Fibroblast of skin of left quadriceps (primary cell): ENCODE results near the gene AACS.
"Not testable (repeated sequence)": the region's sequence is repeated elsewhere in the genome, so short reads cannot be mapped to it uniquely, and the experiment has no call there.

Source experiments
- DNase-seq, 2 experiments: peaks; one replicate each; pipeline ENCODE4 v3.0.0-alpha.2; 2013; ENCODE audit warnings: low read depth in 2 of 2

AACS gene

DNA sequence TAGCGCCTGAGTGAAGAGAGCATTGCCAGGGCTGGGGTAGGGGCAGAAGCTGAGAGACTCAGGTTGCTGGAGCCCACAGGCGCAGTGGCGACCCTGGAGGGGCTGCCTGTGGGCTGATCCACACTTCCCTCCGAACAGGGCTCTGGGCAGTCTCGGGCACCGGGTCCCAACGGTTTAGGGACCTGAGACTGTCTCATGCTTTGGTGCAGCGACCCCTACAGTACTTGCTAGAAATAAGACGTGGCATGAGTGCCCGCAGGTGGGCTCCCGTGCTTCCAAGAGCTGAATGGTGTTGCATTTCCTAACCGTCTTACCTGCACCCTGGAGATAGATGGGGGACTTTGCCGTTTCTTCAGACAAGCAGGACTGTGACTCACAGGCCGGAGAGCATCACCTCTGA is 57.4 kb downstream of the AACS start:
- DNase-seq: no peak

DNA sequence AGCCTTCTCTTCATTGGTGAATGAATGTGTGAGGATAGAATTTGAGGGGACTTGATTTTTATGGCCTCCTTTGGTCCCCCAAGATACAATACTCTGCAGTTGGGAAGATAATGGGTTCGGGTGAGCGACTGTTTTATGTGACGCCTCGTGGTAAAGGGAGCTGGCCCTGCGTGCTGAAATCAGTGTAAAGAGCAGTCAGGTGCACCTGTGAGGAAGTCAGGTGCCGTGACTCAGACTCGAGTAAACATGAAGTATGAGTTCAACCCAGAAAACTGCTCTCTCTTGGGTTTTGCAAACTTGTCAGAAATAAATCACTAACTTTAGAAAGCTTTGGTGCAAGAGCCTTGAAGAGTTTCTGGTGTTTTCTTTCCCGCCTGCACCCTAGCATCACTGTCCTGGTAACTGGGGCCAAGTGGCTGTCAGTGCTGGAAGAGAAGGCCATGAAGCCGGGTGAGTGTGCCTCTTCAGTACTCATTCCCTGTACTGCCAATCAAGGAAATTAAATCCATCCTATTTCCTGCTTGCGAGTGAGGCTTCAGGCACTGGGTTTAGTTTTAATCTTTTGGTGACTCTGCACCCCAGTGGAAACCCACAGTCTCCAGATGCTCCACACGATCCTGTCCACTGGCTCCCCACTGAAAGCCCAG is 59.2 kb downstream of the AACS start:
- DNase-seq: no peak

DNA sequence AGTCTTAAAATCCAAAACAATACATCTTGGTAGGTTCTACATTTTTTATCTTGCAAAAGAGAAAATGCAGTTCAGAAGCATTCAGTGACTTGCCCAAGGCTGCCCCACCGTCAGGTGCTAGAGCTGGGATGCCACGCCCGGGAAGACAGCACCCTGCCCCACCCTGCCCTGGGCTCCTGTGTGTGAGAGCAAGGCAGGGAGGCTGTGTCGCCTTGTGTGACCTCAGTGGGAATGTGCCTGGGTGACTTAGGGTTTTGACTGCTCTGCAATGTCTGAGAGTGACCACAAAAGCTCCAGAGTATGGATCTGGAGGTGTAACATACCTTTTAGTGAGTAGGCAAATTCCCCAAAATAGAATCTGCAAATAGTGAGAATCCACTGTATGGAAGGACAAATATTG is 60.0 kb downstream of the AACS start:
- no peak for DNase-seq

DNA sequence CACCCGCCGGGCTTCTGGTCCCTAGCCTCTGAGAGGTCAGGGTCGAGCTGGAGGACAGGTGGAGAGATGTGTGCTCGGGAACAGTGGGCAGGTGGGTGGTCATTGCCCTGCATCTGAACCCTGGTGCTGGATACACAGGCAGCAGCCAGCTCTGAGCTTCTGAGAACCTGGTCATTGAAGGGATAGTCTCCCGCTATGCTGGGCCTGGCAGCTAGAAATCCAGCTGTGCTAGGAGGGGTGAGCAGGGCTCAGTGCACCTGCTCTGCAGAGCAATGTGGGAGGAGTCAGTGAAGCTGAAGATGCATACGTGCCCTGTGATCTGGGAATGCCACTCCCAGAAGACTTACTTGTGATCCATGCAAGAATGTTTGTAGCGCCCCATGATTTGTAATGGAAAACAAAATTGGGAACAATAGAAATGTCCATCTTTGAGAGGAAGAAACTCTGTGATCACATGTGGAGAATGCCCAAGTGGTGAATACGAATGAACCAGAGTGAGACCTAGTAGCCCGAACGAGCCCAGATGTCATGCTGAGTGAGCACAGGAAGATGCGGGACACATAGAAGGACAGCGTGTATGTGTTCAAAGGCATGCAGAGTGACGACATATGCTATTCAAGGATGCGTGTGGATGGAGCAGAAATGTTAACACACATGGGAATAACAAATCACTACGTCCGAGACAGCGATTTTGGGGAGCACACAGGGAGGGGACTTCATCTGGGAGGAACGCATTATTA is 63.4 kb downstream of the AACS start:
- DNase-seq: no peak

DNA sequence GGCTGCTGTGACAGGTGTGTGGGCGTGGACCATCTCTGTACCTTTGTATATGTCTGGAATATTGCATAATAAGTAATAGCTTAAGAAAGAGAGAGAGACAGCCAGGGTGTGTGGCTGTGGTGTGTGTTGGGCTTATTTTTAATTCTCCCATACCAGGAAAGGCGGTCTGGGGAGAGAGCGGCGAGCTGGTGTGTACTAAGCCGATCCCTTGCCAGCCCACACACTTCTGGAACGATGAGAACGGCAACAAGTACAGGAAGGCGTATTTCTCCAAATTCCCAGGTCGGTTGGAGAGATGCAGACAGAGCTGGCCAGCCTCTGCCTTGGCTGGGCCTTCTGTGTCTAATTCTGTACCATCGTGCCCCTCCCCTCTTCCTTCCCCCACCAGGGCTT is 63.9 kb downstream of the AACS start:
- no peak for DNase-seq

DNA sequence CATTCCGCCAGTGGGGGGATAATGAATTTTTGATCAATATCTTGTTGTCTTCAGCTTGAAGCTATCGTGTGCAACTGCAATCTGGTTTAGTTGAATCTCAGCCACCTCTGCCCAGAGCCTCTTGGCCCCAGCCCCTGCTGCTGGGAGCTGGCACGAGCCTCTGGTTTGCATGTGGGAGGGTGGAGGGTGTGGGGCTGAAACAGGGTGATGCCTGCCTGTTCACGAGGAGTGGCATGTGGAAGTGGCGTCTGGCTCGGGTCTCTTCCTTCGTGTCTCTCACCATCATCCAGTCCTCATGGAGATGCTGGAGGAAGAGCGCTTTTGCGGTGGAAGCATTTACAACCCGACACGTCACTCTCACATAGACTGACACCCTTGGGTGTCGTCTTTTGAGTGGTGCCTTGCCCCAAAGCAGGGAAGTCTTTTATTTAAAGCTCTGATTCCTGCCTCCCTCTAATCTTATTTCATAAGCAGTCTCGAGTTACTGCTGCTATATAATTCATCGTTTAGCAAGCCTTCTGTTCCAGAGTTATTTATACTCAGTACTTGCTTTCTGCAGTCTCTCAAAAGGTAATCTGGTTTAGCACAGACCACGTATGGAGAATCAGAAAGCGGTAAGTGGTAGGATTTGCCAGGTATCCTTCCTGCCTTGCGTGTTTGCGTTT is 64.5 kb downstream of the AACS start:
- no peak for DNase-seq

DNA sequence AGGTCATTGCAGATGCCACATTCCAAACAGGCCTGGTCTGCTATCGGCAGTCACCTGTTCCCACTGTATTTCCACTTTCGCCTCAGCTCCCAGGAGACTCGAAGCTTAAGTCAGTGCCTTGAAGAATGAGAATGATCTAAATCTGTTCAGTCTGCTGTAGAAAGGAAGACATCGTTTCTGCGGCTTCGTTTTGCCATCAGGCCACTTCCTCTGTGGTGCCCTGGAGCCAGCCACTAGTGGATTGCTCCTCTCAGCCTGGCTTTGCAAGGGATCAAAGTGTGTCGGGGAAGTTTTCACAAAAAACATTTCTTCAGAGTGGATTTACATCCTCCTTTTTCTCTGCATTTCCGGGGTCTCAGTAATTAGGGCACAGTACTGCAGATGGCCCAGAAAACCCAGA is 66.7 kb downstream of the AACS start:
- no peak for DNase-seq

DNA sequence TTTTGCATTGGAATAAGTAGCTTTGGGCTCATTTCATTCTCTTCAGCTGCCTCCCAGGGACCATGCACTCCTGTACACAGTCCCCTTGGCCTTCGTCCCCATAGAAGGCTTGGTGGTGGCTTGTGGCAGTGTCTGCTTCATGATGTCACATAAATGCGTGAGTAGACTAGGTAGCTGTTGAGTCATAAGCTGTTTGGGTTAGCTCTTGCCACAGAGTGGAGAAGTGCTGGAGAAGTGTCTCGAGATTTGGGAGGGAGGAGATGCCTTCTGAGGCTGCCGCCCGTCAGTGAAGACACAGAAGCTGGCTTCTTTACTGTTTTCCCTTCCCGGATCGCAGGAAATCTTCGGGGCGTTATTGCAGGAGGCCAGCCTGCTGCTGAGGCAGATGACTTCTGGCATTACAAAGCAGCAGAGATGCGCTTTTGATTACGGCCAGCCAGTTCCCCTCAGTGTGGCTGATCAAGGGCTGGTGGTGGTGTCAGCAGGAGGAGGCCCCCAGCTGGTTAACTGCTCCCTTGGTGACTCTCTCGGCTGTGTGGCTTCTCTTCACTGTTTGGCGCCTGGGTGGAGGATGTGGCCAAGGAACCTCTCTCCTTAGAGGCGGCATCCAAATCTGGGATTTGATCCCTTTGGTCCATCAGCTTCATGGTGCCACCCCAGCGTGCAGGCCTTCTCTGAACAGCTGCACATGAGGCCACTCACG is 67.6 kb downstream of the AACS start:
- no peak for DNase-seq

DNA sequence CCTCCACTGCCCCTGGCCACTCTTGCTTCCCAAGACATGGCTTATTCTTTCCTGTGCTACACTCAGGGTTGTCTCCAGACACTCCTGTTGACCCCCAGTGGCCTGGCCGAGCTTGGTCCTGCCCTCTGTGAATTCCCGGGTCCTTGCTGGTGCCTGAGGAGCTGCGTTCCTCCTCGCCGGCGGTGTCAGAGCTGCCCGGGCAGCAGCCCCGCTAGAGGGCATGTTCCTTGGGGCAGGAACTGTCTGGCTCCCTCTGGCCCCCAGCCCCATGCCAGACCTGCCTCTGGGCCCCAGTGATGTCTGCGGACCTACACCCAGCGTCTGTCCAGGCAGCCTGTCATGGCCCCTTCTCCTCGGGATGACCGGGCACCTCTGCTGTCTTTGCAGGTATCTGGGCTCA is 68.4 kb downstream of the AACS start:
- DNase-seq: no peak

DNA sequence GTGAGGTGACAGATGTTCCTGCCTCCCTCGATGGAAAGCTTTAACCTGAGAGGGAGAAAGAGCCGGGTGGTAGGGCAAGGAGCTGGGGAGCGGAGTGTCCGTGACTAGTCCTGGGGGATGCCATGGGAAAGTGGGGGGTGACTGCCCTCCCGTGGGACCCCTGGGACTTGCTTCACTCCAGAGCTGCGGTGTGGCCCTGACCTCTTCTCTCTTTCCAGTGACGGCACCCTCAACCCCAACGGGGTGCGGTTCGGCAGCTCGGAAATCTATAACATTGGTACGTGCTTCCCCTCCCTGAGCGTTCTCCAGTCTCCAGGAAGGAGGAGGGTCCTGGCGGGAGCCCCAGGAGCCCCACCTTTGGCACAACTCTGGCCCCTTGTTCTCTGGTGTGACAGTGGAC is 69.3 kb downstream of the AACS start:
- DNase-seq: no peak

DNA sequence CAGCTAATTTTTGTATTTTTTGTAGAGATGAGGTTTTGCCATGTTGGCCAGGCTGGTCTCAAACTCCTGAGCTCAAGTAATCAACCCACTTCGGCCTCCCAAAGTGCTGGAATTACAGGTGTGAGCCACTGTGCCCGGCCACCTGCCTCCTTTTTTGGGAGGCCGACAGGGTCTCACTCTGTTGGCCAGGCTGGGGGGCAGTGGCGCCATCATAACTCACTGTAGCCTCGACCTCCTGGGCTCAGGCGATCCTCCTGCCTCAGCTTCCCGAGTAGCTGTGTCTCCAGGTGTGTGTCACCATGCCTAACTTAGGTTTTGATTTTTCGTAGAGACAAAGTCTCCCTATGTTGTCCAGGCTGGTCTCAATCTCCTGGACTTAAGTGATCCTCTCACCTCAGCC is 70.7 kb downstream of the AACS start:
- no peak for DNase-seq

DNA sequence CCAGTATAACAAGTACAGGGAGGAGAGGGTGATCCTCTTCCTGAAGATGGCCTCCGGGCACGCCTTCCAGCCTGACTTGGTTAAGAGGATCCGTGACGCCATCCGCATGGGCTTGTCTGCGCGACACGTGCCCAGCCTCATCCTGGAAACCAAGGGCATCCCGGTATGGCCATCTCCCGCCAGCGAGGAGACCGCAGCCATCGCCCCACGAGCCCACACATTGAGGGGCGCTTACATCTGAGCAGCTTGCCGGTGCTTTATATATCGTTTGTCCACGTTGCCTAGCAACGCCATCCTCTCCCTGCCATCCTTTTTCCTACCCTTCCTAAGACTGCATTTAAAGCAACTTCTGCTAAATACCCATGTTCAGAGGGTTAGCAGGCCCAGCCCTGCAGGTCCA is 71.5 kb downstream of the AACS start:
- no peak for DNase-seq

DNA sequence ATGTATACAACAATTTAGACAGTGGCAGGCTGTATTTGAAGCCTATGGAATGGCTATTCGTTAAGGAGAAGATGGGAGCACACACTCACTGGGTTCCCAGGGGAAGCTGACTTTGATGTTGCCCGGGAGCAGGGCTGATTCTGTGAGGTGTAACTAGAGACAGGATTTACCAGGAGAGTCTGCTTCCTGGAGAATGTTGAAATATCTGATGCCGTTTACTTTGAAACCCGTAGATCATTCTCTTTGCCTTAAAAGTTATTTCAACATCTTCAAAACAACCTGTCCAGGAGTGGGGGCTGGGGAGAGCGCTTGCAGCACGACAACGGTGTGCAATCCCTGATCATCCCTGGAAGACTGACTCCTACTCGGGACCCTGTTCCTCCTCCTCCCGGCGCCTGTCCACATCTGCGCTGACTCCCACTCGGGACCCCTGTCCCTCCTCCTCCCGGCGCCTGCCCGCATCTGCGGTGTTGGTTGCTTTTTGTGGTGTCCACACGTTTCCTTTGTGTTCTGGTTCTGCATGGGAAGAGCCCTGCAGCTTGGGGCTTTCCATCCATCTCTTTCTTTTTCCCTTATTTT is 72.6 kb downstream of the AACS start:
- no peak for DNase-seq

DNA sequence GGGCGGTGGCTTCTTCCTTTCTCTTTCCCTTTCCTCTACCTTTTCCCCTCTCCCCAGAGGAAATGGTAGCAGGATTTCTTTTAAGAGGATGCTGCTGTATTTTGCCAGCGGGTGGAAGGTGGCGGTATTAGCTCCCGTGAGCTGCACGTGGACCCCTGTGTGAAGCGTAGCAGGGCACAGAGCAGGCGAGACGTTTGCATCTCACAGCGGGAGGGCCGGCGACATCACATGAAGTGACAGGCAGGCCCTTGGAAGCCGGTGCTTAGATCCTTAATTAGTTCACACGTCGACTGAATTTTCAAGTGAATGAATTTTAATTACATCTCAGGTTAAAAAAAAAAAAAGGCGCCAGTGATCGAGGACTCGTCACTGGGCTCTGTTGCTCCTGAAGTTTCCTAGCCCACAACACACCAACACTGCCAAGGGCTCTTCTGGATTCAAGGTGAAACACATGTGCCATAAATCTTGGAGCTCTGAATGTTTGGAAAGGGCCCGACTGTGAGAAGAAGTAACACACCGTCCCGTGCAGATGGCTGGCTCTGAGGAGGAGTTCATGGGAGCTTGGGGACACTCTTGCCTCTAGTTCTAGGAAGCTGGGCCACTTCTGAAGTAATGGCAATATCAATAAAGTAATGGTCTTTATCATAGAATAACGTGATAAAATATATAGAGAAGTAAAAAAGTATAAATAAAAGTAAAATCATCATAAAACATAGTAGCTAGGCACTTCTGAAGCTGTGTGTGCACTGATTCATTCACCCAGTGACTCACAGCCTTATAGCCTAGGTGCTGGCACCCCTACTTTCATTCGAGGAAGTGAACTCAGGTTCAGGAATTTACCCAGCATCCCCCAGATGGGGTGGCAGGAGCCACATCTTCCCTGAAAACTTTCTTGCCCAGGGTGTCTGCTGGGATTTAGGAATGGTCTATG is 75.3 kb downstream of the AACS start:
- DNase-seq: peak in 1 of 2 experiments; percentile 32

DNA sequence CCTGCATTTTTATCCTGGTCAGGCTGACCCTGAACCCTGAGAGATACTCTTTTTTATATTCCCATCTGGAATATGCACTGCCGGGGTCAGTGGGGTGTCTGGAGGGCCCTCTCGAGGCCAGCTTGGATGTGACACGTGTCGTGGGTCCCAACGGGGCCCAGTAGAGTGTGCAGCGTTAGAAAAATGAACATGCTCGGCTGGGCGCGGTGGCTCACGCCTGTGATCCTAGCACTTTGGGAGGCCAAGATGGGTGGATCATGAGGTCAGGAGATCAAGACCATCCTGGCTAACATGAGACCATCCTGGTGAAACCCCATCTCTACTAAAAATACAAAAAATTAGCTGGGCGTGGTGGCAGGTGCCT is 76.0 kb downstream of the AACS start:
- not testable (repeated sequence) for DNase-seq

DNA sequence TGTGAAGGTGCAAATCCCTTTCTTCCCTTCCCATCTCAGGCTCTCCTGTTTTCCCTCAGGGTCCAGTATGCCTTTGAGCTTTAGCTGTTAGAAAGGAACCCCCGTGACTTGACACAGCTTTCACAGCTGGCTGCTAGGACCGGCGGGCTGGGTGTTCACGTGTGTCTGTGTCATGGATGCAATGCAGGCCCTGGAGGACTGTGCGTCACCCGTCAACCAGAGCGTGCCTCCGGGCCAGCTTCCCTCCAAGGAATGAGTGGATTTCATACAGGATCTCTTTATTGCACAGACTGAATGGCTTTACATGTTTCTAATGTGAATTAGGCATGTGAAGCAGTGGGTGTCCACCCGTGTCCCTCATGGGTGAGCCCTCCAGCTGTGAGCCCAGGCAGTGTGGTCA is 77.4 kb downstream of the AACS start:
- no peak for DNase-seq

DNA sequence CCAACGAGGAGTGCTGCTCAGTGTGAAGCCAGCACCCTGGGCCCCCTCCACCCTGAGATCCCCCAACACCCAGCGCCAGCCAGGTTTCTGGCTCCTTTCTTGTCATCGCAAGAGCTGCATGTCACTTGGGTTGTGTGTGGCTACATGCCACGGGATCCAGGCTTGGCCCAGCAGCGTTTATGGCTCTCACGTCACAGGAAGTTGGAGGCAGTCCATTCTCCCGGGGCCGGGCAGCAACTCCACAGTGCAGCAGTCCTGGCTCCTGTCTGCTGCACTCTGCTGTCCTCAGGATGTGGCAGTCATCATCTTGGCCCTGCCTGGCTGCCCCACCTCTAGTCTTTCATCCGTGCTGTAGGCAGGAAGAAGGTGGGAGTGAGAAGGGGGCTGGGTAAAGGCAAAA is 78.3 kb downstream of the AACS start:
- no peak for DNase-seq

DNA sequence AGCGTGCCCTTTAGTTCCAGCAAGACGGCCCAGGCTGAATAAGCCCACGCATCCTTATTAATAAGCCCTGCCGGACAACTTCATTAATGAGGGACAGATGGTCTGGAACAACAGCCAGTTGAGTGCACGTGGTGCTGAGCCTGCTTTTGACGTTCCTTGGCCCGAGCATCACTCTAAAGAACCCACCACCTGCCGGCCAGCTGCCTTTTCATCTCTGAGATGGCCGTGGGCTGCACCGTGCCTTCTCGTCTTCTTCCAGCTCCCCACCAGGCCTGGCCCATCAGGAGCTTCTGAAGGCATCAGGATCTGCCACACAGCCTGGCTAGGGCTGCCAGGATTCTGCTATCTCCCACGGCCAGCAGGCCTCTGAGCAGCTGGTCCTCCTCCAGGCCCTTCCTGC is 80.0 kb downstream of the AACS start:
- no peak for DNase-seq

DNA sequence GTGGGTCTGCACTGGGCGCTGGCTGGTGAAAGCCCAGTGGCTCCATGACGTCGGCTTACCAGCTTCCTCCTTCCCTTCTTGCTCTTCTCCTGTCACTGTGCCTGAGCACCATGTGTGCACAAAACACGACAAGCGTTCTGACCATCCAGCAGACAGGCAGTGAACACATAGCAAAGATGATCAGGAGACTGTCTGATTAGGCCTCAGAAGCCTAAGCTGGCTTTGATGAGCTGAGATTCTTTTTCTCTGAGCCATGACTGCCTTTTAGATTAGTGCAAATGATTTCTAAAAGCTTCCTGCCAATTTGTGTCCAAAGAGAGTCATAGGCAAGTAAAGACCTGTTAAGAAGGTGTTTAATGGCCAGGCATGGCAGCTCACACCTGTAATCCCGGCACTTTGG is 83.1 kb downstream of the AACS start:
- no peak for DNase-seq

DNA sequence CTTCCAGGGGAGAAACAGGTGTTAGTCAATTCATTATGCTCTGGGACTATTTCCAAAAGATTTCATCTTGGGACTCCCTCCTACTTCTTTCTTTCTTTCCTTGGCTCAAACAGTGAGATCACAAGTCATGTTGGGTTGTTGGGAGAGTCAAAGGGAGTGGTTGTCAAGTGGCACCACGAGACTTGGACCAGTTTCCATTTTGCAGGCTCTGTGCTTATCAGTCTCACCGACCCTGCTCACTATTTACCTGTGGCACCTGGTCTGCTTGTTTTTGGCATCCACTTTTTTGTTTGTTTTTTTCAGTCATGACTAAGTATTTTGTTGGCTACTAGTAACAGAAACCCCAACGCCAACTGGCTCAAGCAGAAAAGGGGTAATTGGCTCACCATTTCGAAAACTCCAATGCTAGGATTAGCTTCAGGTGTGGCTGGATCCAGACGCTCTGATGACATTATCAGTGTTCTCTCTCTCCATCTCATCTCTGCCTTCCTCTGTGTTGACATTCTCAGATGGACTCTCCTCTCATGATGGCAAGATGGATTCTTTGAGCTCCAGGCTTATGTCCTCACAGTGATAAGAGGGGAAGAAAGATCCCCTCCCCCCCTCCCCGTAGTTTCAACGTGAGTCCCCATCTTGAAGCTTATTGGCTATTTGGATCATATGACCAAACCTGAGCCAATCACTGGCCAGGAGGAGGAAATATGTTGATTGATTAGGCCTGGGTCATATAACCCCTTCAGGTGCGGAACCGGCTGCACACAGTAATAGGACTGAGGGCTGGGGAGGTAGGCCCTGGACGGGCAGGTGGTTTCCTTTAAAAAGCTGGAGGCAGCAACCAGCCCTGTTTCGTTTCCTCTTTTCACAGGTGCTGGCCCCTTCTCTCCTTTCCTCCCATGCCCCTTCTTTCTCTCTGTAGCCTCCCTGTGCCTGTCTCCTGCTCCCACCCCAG is 84.2 kb downstream of the AACS start:
- no peak for DNase-seq
